ENCODE results near the gene FYN. TPM values are rescaled to one million over a fixed set of nuclear protein-coding genes. Genes with fewer than 3 reads are reported as not detected.

The FYN gene
- total and polyA plus RNA-seq, 2 of the 8 experiments (the other 6 are each of a cell fraction or from before 2014, with no cell fraction given): 46.8 to 97.2 TPM

GRCh38 chr6:111888928-111889695, 15.9 kb upstream of the FYN start (continued):
- peak in 1 of 2 experiments; percentile 47; a peak in 1 of 4 replicates for TF ChIP-seq HDAC2 (IDR thresholded peaks at IDR 0.05; ENCODE audit: borderline replicate concordance in 1 of 2, low read depth in 2 of 2, low read length in 2 of 2)
- TF ChIP-seq RFX5 (IDR thresholded peaks at IDR 0.05; ENCODE audit: borderline replicate concordance, low read depth, low read length): no peak
- no peak for TF ChIP-seq ZNF274 (IDR thresholded peaks at IDR 0.05; ENCODE audit: borderline replicate concordance, extremely low read depth, low read length)
- no peak for TF ChIP-seq SRF (IDR thresholded peaks at IDR 0.05; ENCODE audit: low read depth, low read length)
- TF ChIP-seq PHF8 (conservative IDR thresholded peaks at IDR 0.05; ENCODE audit: low read depth, low read length): no peak
- no peak for TF ChIP-seq RXRA (IDR thresholded peaks at IDR 0.05; ENCODE audit: insufficient read depth, low read depth, low read length)
- no peak for TF ChIP-seq TBP (IDR thresholded peaks at IDR 0.05; ENCODE audit: low read depth, low read length)
- TF ChIP-seq RBBP5 (IDR thresholded peaks at IDR 0.05; ENCODE audit: borderline replicate concordance, low read depth, low read length): no peak
- TF ChIP-seq KDM5A (IDR thresholded peaks at IDR 0.05; ENCODE audit: low read length): no peak
- no peak for TF ChIP-seq BRCA1 (IDR thresholded peaks at IDR 0.05; ENCODE audit: low read depth, low read length)
- TF ChIP-seq CBX5 (IDR thresholded peaks at IDR 0.05; ENCODE audit: low read depth, low read length): no peak
- no peak for TF ChIP-seq NANOG (IDR thresholded peaks at IDR 0.05; ENCODE audit: insufficient read depth, low read depth, low read length, poor library complexity, severe bottlenecking)
- TF ChIP-seq SP4 (IDR thresholded peaks at IDR 0.05; ENCODE audit: low read length): 0 out of 2 replicates have a peak, but pooled peaks have one; percentile 36
- TF ChIP-seq YY1 (IDR thresholded peaks at IDR 0.05; ENCODE audit: low read depth, low read length): 0 out of 2 replicates have a peak, but pooled peaks have one; percentile 6
- TF ChIP-seq BCL11A (IDR thresholded peaks at IDR 0.05; ENCODE audit: low read depth in 2 of 2, low read length in 2 of 2): no peak
- TF ChIP-seq CTBP2 (IDR thresholded peaks at IDR 0.05; ENCODE audit: borderline replicate concordance, insufficient read depth, insufficient read length, low read length): no peak
- TF ChIP-seq CTCF (IDR thresholded peaks at IDR 0.05; ENCODE audit: control extremely low read depth in 1 of 3, insufficient read depth in 1 of 3, low read depth in 1 of 3, low read length in 3 of 3): no peak
